Measurements from ENCODE around the gene TAS2R1.
"Not testable (repeated sequence)": the region's sequence is repeated elsewhere in the genome, so short reads cannot be mapped to it uniquely, and the experiment has no call there.

TAS2R1 gene

DNA sequence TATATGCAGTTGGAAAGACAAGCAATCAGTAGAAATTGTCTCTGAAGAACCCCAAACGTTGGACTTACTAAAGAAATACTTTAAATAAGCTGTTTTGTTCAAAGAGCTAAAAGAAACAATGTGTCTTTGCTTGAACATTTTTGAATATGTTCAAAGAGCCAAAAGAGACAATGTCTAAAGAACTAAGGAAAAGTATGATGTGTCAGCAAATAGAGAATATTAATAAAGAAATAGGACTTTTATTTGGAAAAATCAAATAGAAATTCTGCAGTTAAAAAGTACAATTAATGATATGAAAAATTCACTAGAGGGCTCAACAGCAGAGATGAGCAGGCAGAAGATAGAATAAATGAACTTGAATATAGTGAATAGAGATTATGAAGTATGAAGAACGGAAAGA is 19.2 kb downstream of the TAS2R1 start:
- H3K4me3 ChIP-seq (ENCODE audit: low read length) = no peak overlapping the region
- no peak for TF ChIP-seq ZNF274 (IDR thresholded peaks at IDR 0.05; ENCODE audit: low read depth, low read length)

DNA sequence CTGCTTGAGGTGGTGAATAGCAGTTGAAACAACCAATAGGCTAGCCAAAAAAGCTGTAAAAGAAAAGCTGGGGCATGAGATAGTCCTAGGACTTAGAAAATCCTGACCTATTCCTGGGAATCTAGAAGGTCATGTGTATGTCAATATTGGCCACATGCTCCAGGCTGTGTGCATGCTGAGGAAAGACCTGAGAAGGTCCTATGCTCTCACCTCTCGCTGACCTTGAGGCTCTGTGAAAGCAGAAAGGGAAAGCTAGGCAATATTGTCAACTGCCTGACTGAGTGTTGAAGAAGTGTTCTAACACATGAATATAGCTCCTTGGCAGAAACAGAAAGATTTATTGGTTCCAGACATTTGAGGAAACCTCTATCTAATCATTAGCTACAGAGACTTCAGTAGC is 19.8 kb downstream of the TAS2R1 start:
- no peak overlapping the region for H3K4me3 ChIP-seq (ENCODE audit: low read length)
- no peak for TF ChIP-seq ZNF274 (IDR thresholded peaks at IDR 0.05; ENCODE audit: low read depth, low read length)

DNA sequence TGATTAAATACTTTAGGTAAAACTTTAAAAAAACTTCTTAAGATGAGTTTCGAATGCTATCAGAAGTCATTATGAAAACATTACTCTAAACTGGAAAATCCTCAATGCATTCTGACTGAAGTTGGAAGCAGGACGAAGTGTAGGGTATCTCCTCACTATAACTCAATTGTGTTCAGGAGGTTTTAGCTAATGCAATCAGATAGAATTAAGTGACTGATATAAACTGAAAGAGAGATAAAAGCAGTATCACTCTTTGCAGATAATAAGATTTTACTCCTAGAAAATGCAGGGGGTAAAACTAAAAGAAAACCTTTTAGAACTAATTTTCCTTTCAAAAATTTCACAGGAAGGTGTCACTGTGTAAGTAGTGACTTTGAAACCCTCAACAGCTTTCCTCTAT is 22.1 kb downstream of the TAS2R1 start:
- H3K4me3 ChIP-seq (ENCODE audit: low read length) = no peak overlapping the region
- TF ChIP-seq ZNF274 (IDR thresholded peaks at IDR 0.05; ENCODE audit: low read depth, low read length) = no peak

DNA sequence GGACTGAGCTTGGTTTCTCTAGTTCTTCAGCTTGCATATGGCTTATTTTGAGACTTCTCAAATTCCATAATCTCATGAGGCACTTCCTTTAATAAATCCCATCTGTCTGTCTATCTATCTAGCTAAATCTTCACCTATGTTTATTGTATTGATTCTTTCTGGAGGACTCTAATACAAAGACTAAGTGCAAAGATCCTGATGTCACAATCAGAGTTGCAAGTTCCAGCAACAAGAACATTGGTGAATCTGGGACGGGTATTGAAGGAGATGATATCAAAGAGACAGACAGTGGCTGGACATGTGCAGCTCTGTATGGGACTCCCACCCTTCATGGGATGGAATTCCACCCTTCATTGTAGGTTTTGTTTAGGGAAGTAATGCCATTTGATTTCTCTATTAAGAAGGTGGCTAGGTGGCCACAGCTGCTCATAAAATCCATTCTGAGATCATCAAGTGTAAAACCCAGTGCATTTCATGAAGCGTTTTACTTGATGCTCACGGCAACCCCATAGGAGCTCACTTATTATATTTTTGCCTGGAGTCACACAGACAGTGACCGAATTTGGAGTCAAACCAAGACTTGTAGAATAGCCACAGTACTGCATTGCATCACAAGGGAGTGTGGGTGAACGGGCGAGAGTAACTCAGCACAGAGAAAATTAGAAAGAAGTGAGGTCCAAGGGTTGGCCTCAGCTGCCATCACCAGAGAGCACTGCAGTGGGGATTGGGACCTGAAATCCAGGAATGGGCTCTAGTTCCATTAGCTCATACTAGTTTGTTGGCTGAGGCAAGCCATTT is 24.9 kb downstream of the TAS2R1 start:
- TF ChIP-seq ZNF274 (IDR thresholded peaks at IDR 0.05; ENCODE audit: low read depth, low read length) = no peak
- no peak overlapping the region for H3K4me3 ChIP-seq (ENCODE audit: low read length)

DNA sequence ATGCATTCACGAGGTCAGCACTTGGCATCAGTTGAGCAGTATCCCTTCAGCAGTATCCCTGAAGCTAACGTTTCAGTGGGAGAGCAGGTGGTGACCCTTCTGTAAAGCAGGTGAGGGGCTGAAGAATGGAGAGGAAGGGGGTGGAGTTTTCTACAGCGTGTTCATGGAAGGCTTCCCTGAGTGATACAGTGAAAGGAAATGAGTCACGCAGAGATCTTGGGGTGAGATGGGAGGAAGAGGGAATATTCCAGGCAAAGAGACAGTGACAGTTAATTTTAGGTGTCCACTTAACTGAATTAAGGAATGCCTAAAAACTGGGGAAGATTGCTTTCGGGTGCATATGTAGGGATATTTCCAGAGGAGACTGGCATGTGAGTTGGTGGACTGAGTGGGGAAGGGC is 25.7 kb downstream of the TAS2R1 start:
- no peak for TF ChIP-seq ZNF274 (IDR thresholded peaks at IDR 0.05; ENCODE audit: low read depth, low read length)
- no peak overlapping the region for H3K4me3 ChIP-seq (ENCODE audit: low read length)

DNA sequence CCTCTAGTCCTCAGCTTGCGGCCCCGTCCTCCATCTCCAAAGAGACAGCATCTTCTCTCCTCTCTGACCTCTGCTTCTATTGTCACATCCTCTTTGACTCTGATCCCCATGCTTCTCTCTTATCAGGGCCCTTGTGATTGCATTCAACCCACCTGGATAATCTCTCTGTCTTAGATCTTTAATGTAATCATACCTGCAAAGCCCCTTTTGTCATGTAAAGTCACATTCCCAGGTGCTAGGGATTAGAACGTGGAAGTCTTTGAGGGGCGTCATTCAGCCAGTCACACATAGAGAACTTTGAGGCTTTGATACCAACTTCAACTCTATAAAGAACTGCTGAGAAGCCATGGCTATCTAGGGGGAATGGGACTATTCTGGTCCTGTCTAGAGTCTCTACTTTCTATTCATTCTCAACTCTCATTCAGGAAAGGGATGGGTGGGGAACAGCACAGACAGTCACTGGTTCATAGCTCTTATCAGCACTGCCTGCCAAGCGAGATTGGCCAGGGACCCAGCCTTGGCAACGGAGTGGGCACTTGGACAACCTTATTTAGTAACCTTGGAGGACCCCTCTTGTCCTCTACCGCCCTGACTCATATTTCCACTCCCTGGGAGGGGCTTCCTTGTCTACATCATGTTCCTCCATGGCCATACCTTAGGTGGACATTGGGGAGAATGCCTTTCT is 29.0 kb downstream of the TAS2R1 start:
- no peak for TF ChIP-seq ZNF274 (IDR thresholded peaks at IDR 0.05; ENCODE audit: low read depth, low read length)
- no peak overlapping the region for H3K4me3 ChIP-seq (ENCODE audit: low read length)

DNA sequence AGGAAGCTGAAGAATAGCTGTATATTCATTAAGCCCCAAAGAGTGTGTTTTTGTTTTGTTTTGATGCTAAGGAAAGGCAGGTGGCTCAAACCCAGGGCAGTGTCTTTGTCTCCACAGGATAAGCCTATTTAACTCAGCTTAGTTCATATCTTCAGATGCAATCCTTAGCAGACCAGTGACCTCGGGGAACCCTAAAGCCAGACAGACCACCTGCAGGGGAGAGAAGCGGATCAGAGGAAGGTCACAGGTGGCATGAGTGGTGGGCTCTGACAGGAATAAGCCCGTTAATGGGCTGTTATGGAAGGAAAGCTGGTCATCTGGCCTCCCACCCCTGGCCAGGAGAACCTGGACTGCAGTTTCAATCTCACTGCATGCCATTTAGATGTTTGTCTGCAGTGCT is 30.8 kb downstream of the TAS2R1 start:
- TF ChIP-seq ZNF274 (IDR thresholded peaks at IDR 0.05; ENCODE audit: low read depth, low read length) = no peak
- H3K4me3 ChIP-seq (ENCODE audit: low read length) = no peak overlapping the region

DNA sequence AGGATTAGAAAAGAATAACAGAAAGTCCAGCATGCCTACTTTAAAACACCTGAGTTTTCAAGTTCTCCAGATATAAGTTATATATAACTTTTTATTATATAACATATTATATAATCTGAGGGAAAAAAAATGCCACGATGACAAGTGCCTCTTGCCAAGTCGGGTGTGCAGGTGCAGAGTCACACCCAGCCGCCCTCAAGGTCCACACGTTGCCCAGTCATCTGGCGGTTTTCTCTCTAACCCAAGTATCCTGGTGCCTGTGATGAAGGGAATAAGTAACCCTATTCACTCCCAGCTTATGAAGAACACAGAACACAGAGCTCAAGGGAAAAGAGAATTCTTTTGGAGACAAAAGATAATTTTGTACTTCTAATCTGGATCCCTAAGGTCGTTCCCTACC is 31.8 kb downstream of the TAS2R1 start:
- H3K4me3 ChIP-seq (ENCODE audit: low read length) = not testable (repeated sequence)

DNA sequence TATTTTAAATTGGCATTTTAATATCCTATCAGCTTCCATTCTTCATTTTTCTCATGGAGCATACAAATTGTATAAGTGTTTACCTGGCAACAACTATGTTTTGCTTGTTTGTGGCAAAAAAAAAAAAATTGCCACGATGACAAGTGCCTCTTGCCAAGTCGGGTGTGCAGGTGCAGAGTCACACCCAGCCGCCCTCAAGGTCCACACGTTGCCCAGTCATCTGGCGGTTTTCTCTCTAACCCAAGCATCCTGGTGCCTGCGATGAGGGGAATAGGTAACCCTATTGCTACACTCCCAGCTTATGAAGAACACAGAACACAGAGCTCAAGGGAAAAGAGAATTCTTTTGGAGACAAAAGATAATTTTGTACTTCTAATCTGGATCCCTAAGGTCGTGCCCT is 32.8 kb downstream of the TAS2R1 start:
- H3K4me3 ChIP-seq (ENCODE audit: low read length) = not testable (repeated sequence)

DNA sequence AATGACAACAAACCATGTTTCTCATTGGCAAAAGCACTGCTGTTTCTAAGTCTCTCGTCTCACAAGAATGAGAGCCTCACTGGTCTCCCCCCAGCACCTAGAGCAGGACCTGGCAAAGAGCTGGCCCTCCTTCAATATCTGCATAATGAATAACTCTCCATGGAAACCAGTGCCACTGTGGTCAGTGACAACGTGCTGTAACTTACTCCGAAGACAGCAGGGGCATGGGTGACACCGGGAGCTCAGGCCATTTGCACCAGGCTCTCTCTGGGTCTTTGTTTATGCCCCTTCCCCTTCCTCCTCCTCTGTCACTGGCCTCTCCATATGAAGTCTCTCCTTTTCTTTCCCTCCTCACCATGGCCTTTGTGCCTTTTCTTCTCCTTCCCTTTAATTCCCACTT is 33.3 kb downstream of the TAS2R1 start:
- no peak for TF ChIP-seq ZNF274 (IDR thresholded peaks at IDR 0.05; ENCODE audit: low read depth, low read length)

DNA sequence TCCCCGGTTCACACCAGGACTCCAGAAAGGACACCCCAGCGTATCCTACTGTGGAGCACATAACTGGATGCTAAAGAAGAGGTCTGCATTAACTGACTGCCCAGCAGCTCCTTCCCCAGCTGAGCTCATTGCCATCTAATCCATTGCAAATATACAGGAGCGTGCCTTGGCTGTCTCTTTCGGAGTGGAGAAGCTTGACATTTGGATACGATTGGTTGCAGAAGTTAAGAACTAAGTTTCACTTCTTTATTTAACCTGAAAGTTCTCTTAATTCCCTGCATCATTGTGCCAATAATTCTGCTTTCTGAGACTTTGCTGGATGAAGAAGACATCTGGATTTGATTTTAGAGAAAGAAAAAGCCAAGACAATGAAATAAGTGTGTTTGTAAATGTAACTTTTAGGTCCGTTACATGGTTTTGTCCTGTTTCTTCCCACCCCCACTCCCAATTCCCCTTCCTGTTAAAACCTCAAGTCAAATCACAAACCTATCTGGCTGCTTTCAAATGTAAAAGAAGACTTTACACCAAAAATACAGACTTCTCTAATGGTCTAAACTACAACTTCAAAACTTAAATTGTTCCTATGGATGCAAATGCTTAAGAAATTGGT is 33.9 kb downstream of the TAS2R1 start:
- no peak overlapping the region for H3K4me3 ChIP-seq (ENCODE audit: low read length)
- no peak for TF ChIP-seq ZNF274 (IDR thresholded peaks at IDR 0.05; ENCODE audit: low read depth, low read length)

More for the DNA sequence above, 33.3 kb downstream of the TAS2R1 start:
- no peak overlapping the region for H3K4me3 ChIP-seq (ENCODE audit: low read length)

DNA sequence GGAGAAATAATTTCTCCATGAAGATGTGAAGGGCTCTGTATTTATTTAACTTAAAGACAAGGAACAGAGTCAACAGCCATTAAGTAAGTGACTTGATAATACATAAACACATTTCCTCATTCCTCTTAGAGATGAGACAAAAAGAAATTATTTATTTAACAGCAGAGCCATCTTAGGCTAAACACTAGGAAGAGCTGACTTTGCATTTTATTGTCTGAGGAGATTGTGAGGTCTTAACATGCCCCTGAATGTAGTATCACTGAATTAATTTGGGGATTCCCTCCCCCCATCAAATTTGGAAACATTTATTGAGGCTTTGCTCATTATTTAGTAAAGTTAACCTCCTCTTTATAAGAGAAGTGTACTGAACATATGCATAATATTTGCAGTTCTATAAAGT is 35.2 kb downstream of the TAS2R1 start:
- TF ChIP-seq ZNF274 (IDR thresholded peaks at IDR 0.05; ENCODE audit: low read depth, low read length) = no peak

DNA sequence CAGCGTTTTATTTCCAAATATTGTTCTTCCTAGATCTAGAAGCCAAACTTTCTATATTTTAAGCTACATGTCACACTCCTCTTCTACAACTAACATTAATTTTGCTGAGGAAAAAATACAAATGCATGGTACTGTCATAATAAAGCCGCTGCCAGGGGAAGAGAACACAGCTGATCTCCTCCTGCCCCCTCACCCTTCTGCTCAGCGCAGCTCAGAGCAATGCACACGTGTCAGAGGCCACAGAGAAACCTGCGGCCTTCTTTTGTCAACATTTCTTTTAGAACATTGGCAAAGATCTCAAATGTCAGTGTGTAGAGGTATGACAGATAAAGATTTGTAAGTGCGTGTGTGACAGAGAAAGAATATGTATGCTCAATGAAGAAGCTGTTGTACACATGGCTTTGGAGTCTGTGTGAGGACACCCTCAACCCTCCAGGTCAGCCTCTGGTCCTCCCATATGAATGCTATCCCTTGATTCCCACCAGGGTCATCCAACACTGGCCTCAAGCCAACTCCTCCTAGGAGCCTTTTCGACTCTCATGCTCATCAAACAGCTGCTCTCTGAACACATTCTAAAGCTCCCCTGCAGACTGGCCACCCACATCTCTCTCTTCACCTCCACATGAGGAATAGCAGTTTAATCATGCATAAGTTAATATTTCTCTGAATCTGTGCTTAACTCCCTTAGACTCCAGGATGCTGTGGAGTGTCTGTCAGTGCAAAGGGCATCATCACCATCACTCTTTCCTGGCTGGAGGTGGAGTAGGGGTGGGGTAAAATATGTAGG is 40.9 kb downstream of the TAS2R1 start:
- no peak overlapping the region for H3K4me3 ChIP-seq (ENCODE audit: low read length)
- no peak for TF ChIP-seq ZNF274 (IDR thresholded peaks at IDR 0.05; ENCODE audit: low read depth, low read length)

More for the DNA sequence above, 35.2 kb downstream of the TAS2R1 start:
- H3K4me3 ChIP-seq (ENCODE audit: low read length) = no peak overlapping the region

DNA sequence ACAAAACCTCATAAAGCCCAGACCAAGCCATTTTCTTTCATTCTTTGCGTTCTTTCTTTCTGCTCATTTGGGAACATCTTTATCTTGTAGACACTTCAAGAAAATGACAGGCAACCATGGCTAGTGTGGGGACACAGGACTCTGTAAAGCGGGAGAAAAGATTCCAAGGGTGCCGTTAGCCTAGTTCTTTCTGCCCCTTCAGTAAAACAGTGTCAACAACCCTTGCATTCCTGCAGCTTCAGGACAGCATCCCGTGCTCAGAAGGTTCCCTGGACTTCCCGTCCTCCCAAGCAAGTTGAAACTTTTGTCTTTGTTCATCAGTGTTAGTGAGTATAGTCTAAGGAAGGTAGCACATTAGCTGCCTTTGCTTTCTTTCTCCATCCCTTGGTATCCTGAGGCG is 41.9 kb downstream of the TAS2R1 start:
- TF ChIP-seq ZNF274 (IDR thresholded peaks at IDR 0.05; ENCODE audit: low read depth, low read length) = no peak
- H3K4me3 ChIP-seq (ENCODE audit: low read length) = no peak overlapping the region
